NCI-H146 treated with DMSO at 0.1 percent for 48 hours (cell line): ENCODE measurements around the gene FEM1A.
"Not testable (repeated sequence)": the region's sequence is repeated elsewhere in the genome, so short reads cannot be mapped to it uniquely, and the experiment has no call there.

Source experiments
- DNase-seq: peaks from one replicate; lab custom pipeline; 2025; ENCODE audit not compliant: unreplicated experiment; lab: John Stamatoyannopoulos, UW

The FEM1A gene

GRCh38 chr19:4845975-4846374 lies 54.4 kb downstream of the FEM1A start:
- DNase-seq: not testable (repeated sequence)

GRCh38 chr19:4847190-4847973 lies 55.8 kb downstream of the FEM1A start:
- no peak for DNase-seq

- DNase-seq: no peak
These were observed 57.5 kb downstream of the FEM1A start for GRCh38 chr19:4849019-4849418.
